Right atrium auricular region (tissue), 2 donors: Measurements from ENCODE around the gene RRP8. TPM values are rescaled to one million over a fixed set of nuclear protein-coding genes. Genes with fewer than 3 reads are reported as not detected.

Experiments used
- DNase-seq: peaks from one replicate; pipeline ENCODE4 v3.0.0-alpha.2; 2019; ENCODE audit warnings: low spot score
- H3K27ac ChIP-seq, 2 donors: fragments of 200-600 bp; sonication (generic); 1 replicate in 1 of 2; 2 replicates in 1 of 2; pipeline ENCODE4 v1.5.1; 2016 to 2019
- H3K27me3 ChIP-seq, 2 donors: fragments of 200-600 bp; sonication (generic); one replicate each; pipeline versions ENCODE4 v1.5.1 to v1.6.0; 2017 to 2019
- H3K36me3 ChIP-seq: fragments of 200-600 bp; sonication (generic); one replicate; pipeline ENCODE4 v1.5.1; 2016
- H3K4me1 ChIP-seq, 2 donors: fragments of 200-600 bp; sonication (generic); one replicate each; pipeline versions ENCODE4 v1.5.1 to v1.6.0; 2017 to 2019
- H3K4me3 ChIP-seq, 2 donors: fragments of 200-600 bp; sonication (generic); 1 replicate in 1 of 2; 2 replicates in 1 of 2; pipeline ENCODE4 v1.5.1; 2017 to 2019; ENCODE audit warnings: mild to moderate bottlenecking in 1 of 2, moderate library complexity in 1 of 2
- H3K9me3 ChIP-seq, 2 donors: fragments of 200-600 bp; sonication (generic); one replicate each; pipeline ENCODE4 v1.5.1; 2019
- total RNA-seq, 2 donors: library from RNA; depleted of rRNA; stranded (reverse); fragments of >200 nt; gene quantifications; one replicate each; pipeline ENCODE4 v1.1.0, GENCODE V29; 2016
- TF ChIP-seq, protein P1 (sequence below), 2 donors: fragments of 200-600 bp; sonication (generic); IDR thresholded peaks; one replicate each; pipeline ENCODE4 v1.5.1; 2019; ENCODE audit warnings: antibody characterized with exemption in 2 of 2

Gene RRP8
- total RNA-seq, 2 donors from 2014 or later, result 9.7 to 12.2 TPM

- Histone ChIP-seq H3K9me3 (no peaks in the 10 kb centered on the region), H3K4me3 (no peak overlapping the region), H3K27ac (no peak overlapping the region), H3K27me3 (no peaks in the 10 kb centered on the region), H3K4me1 (peaks cover 0 to 22% of the 10 kb centered on the region in 2 donors), H3K36me3 (peaks cover 25% of the 10 kb centered on the region)
- TF ChIP-seq, protein P1, sequence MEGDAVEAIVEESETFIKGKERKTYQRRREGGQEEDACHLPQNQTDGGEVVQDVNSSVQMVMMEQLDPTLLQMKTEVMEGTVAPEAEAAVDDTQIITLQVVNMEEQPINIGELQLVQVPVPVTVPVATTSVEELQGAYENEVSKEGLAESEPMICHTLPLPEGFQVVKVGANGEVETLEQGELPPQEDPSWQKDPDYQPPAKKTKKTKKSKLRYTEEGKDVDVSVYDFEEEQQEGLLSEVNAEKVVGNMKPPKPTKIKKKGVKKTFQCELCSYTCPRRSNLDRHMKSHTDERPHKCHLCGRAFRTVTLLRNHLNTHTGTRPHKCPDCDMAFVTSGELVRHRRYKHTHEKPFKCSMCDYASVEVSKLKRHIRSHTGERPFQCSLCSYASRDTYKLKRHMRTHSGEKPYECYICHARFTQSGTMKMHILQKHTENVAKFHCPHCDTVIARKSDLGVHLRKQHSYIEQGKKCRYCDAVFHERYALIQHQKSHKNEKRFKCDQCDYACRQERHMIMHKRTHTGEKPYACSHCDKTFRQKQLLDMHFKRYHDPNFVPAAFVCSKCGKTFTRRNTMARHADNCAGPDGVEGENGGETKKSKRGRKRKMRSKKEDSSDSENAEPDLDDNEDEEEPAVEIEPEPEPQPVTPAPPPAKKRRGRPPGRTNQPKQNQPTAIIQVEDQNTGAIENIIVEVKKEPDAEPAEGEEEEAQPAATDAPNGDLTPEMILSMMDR (IDR thresholded peaks at IDR 0.05), result no peak
- DNase-seq, result no peak
Observed at GRCh38 chr11:6622261-6623171, 19.1 kb upstream of the RRP8 start.

GRCh38 chr11:6621711-6622211 lies 18.3 kb upstream of the RRP8 start:
- H3K4me3 ChIP-seq, result no peak overlapping the region
- H3K27me3 ChIP-seq, result no peaks in the 10 kb centered on the region
- H3K36me3 ChIP-seq, result peaks cover 21% of the 10 kb centered on the region
- TF ChIP-seq, protein P1 (IDR thresholded peaks at IDR 0.05), result no peak
- no peaks in the 10 kb centered on the region for H3K9me3 ChIP-seq
- DNase-seq, result no peak
- peaks cover 0 to 27% of the 10 kb centered on the region in 2 donors for H3K4me1 ChIP-seq
- H3K27ac ChIP-seq, result no peak overlapping the region

DNA sequence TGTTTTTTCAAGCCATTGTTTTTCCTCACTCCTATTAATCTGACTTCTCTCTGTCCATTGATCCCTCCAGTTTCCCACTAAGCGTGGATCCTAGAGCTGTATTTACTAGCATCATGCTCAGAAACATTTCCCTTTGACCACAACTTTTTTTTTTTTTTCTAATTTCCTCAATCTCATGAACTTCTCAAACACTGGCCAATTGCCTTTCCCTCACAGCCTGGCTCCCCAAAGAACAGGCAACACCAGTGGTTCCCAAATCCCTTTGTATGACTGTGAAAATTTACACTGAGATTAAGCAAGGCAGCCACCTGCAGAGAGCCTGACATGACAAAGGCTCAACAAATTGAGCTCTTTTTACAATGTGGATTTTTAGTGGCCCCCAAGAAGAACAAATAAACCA lies 17.2 kb upstream of the RRP8 start:
- no peak overlapping the region for H3K27ac ChIP-seq

GRCh38 chr11:6619004-6619745 lies 15.8 kb upstream of the RRP8 start, which contains the start of gene TPP1:
Gene TPP1, minus strand, starts transcription at chr11:6619422. Its CDS starts 22 bp downstream, at chr11:6619400.
- Histone ChIP-seq H3K27me3 (no peaks in the 10 kb centered on the region), H3K36me3 (peaks cover 12% of the 10 kb centered on the region), H3K27ac (peak within 1 kb of the TSS; percentile 84 to 92), H3K4me3 (peak within 1 kb of the TSS; percentile 62 to 78), H3K4me1 (peaks cover 0 to 27% of the 10 kb centered on the region in 2 donors), H3K9me3 (no peaks in the 10 kb centered on the region)
- DNase-seq, result peak; percentile 99
- TF ChIP-seq, protein P1 (IDR thresholded peaks at IDR 0.05), result no peak

More for the DNA sequence above, 17.2 kb upstream of the RRP8 start:
- Histone ChIP-seq H3K4me3 (no peak overlapping the region), H3K9me3 (no peaks in the 10 kb centered on the region), H3K4me1 (peaks cover 0 to 27% of the 10 kb centered on the region in 2 donors), H3K27me3 (no peaks in the 10 kb centered on the region), H3K36me3 (peaks cover 12% of the 10 kb centered on the region)
- no peak for DNase-seq
- TF ChIP-seq, protein P1 (IDR thresholded peaks at IDR 0.05), result no peak

DNA sequence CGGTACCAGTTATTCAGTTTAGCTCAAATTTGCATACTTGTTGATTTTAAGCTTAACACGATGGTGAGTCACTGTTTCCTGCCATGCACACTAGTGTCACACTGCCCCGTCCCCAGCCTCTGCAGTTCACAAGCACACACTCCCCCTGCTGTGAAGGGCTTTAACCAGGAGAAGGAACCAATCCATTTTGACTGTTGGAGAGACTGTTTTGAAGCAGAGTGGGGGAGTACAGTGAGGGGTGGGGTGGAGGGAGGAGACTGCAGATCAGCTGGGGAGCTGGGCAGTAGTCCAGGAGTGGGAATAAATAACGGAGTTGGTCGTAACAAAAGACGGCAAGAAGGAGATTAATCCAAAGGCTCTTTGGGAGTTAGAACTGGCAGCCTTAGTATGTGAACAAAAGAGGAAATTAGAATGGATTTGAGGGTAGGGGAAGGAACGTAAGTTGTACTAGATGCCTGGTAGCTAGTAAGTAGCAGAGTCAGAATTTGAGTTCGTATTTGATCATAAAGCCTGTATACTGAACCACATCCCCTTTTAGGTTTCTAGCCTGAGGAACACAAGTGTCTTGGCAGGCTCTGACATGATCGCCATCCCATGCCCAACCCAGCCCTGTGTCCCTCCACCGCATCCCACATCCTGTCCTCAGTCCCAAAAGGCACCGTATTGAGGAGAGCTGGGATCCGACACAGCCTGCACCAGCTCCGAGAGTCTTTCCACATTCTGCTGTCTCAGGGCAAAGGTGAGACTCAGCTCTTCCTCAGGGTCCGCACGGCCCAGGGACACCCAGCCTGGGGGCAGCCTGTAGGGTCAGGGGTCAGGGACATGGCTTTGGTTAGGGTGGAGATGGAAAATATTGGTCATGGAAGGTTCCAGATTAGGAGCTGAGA lies 14.9 kb upstream of the RRP8 start:
- no peak for DNase-seq
- H3K4me3 ChIP-seq, result peak overlapping the region; percentile 62 to 78
- peak overlapping the region; percentile 84 to 92 for H3K27ac ChIP-seq
- TF ChIP-seq, protein P1 (IDR thresholded peaks at IDR 0.05), result no peak
- H3K9me3 ChIP-seq, result no peaks in the 10 kb centered on the region
- peaks cover 12% of the 10 kb centered on the region for H3K36me3 ChIP-seq
- H3K4me1 ChIP-seq, result peaks cover 0 to 28% of the 10 kb centered on the region in 2 donors
- no peaks in the 10 kb centered on the region for H3K27me3 ChIP-seq
